Measurements from ENCODE around the gene SYT10.

Gene SYT10

DNA sequence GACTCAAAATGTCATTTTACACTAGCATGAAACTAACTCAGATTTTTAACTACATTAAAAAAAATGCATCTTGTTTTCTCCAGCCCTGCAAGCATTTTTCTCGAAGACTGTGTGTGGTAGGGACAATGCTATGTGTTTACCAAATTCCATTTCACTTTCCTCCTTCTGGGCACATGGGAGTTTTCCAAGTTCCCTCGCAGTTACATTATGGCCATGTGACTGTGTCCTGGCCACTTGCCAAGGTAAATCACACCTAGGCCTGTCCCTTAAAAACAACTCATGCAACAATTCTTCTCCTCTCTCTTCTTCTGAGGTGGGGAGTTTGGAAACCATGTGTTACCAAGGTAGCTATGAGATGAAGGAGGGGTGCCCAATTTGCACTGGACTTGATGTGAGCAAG lies 108.7 kb downstream of the SYT10 start:
- DNase-seq: no peak

Measured in SHP77 treated with DMSO at 0.1 percent for 48 hours (cell line).